Activated naive CD8-positive, alpha-beta T cell treated with anti-CD3 and anti-CD28 coated beads for 36 hours (primary cell): ENCODE measurements around the gene DPEP1. TPM values are rescaled to one million over a fixed set of nuclear protein-coding genes. Genes with fewer than 3 reads are reported as not detected.

Experiments used
- DNase-seq: peaks from one replicate; pipeline ENCODE4 v3.0.0; 2021
- H3K27ac Mint-ChIP-seq: one replicate; pipeline ENCODE4 v1.8.0; 2022; ENCODE audit warnings: mild to moderate bottlenecking, moderate library complexity, mixed read lengths
- H3K27me3 Mint-ChIP-seq: one replicate; pipeline ENCODE4 v1.8.0; 2022; ENCODE audit warnings: mild to moderate bottlenecking, mixed read lengths
- H3K36me3 Mint-ChIP-seq: one replicate; pipeline ENCODE4 v1.8.0; 2021; ENCODE audit warnings: mild to moderate bottlenecking, mixed read lengths
- H3K4me1 Mint-ChIP-seq: one replicate; pipeline ENCODE4 v1.8.0; 2021; ENCODE audit warnings: mixed read lengths
- H3K4me3 Mint-ChIP-seq: one replicate; pipeline ENCODE4 v1.8.0; 2022; ENCODE audit warnings: mild to moderate bottlenecking, moderate library complexity, mixed read lengths
- H3K9me3 Mint-ChIP-seq: one replicate; pipeline ENCODE4 v1.8.0; 2022; ENCODE audit warnings: mixed read lengths
- total RNA-seq, 2 experiments: library from RNA; stranded (reverse); gene quantifications; one replicate each; pipeline ENCODE4 v1.2.3, GENCODE V29; 2021

The DPEP1 gene
- total RNA-seq, 2 experiments from 2014 or later = 0.16 TPM; not detected in 1

DNA sequence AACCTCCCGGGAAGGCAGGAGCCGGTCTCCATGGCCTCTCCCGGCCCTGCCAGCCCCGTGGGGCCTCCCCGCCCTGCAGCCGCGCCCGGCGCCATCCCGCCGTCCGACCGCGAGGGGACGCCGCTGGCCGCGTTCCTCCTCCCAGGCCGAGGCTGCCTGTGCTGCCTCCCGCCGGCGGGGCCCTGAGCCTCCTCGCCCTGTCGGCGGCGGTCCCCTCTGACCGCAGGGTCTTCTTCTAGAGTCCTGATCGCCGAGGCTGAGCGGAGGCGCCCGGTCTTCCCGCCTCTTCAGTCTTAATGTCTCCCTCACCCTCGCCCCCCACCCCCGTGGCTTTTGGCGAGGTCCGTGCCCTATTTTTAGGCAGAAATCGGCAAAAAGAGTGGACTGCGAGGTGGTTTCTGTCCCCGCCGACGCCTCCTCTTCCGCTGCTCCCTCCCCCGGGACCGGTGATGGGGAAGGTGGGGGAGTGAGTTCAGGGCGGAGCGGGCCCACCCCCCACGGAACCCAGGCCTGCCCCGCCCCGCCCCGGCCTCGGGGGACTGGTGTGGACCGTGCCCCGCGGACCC, 38.7 kb upstream of the DPEP1 start:
- peaks cover 33% of the 10 kb centered on the region for H3K27me3 Mint-ChIP-seq
- H3K27ac Mint-ChIP-seq = no peak overlapping the region
- DNase-seq = peak; percentile 81
- peak overlapping the region; percentile 50 for H3K4me3 Mint-ChIP-seq
- no peaks in the 10 kb centered on the region for H3K9me3 Mint-ChIP-seq
- H3K4me1 Mint-ChIP-seq = peaks cover 8% of the 10 kb centered on the region
- no peaks in the 10 kb centered on the region for H3K36me3 Mint-ChIP-seq

DNA sequence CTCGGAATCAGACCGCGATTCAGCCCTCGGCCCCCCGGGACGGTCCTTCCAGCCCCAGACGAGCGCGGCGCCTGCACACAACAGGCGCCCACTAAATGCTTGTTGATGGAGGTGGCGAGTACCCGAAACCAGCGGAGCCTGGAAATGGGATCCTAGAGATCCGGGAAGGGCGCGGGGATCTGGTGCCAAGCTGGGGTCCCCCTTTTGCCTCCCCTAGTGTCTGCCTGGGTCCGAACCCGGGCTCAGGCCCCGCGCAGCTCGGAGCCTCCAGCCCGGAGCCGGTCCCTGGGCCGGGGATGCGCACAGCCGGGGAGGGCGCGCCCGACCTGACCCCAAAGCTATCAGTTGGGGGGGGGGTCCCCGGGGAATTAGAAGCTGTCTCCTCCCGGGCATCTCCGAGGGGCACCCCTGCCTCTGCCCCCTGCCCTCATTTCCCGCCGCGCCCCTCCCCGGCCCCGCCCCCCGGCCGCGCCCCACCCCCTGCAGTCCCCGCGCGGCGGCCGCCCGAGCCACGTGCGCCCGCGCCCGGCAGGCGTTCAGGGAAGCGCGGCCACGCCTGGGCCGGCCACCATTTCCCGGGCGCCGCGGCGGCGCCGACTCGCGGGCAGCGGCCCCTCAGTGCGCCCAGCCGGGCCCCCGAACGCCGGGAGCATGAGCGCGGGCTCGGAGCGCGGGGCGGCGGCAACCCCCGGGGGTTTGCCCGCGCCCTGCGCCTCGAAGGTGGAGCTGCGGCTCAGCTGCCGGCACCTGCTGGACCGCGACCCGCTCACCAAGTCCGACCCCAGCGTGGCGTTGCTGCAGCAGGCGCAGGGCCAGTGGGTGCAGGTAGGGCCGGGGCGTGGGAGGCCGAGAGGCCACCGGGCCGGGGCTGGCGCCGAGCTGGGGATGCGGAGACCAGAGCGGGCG, 37.9 kb upstream of the DPEP1 start, which contains the start of gene CPNE7:
Gene CPNE7 (plus strand): TSS at position 512 of the 906 bp plus-strand sequence. CDS start 140 bp downstream, at position 652.
- H3K36me3 Mint-ChIP-seq = no peaks in the 10 kb centered on the region
- peak within 1 kb of the TSS; percentile 50 for H3K4me3 Mint-ChIP-seq
- peaks cover 33% of the 10 kb centered on the region for H3K27me3 Mint-ChIP-seq
- no peak within 1 kb of the TSS for H3K27ac Mint-ChIP-seq
- H3K9me3 Mint-ChIP-seq = no peaks in the 10 kb centered on the region
- peak; percentile 25 for DNase-seq
- H3K4me1 Mint-ChIP-seq = peaks cover 8% of the 10 kb centered on the region

DNA sequence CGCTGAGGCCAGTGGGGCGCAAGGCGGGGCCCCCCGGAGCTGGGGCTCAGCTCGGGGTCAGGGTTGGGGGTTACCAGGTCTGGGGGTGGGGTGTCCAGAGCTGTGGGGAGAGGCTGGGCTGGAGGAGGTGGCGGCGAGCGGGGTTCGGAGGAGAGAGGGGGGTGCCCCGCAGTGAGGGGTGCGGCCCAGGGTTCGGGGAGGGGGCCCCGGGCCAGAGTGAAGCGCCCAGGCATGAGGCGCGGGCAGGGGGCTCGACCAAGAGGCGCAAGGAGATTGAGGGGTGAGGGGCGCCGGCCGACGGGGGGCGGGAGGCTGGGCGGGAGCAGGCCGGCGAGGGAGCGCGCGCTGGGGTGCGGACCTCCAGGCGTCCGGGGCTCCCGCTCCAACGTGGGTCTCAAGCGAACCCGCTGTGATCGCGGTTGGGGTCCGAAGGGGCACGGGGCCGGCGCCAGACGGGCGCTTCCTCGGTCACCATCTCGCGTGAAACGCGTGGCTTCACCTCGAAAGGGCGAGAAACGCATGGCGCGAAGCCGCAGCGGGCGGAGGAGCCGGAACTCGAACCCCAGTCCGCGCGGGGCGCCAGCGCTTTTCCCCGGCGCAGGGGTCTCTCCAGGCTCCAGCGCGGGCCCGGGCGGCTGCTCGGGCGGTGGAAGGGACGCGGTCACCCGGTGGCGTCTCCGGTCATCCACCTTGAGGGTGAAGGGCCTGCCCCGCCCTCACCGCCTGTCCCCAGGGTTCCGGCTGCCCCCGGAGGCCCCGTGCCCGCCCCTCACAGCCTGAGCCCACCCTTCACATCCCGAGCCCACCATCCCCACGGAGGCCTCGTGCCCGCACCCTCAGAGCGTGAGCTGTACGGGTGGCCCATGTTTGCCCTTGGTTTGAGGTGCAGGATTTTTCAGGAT, 37.0 kb upstream of the DPEP1 start:
- Mint-ChIP-seq H3K27ac (no peak overlapping the region), H3K27me3 (peaks cover 33% of the 10 kb centered on the region), H3K4me3 (no peak overlapping the region), H3K36me3 (no peaks in the 10 kb centered on the region), H3K4me1 (peaks cover 8% of the 10 kb centered on the region), H3K9me3 (no peaks in the 10 kb centered on the region)
- DNase-seq = no peak

DNA sequence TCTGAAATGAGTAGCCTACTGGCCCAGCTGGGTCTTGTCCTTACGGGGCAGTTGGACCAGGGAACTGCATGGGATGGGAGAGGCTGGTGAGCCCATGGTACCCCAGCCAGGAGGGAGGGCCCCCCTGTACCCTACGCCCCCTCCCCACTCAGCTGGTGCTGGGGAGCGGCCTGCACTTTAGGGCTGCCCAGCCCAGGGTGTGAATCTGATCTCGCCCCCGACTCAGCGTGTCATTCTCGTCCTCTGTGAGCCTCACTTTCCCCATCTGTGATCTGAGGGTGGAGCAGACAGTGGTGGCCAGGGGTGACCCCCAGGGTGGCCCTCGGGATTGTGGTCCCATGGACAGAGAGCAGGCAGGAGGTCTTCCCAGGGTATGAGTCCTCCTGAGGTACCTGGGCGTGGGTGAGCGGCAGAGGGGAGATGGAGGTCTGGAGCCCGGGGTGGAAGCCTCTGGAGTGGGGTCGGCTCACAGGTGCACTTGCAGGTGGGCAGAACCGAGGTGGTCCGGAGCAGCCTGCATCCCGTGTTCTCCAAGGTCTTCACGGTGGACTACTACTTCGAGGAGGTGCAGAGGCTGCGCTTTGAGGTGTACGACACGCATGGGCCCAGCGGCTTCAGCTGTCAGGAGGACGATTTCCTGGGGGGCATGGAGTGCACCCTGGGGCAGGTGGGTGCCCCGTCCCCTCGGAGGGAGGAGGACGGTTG, 36.2 kb upstream of the DPEP1 start:
- Mint-ChIP-seq H3K27me3 (peaks cover 26% of the 10 kb centered on the region), H3K4me3 (peak overlapping the region; percentile 32), H3K4me1 (peaks cover 3% of the 10 kb centered on the region)

DNA sequence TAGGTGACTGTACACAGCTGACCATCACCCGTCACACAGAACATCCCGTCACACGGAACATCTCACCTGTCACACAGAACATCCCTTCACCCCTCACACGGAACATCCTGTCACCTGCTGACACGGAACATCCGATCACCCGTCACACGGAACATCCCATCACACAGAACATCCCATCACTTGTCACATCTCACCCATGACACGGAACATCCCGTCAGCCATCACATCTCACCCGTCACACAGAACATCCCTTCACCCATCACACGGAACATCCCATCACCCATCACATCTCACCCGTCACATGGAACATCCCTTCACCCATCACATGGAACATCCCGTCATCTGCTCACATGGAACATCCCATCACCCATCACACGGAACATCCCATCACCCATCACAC, 34.1 kb upstream of the DPEP1 start:
- Mint-ChIP-seq H3K4me1 (peaks cover 2% of the 10 kb centered on the region), H3K27me3 (peaks cover 9% of the 10 kb centered on the region), H3K4me3 (no peak overlapping the region), H3K36me3 (no peaks in the 10 kb centered on the region), H3K27ac (no peak overlapping the region), H3K9me3 (no peaks in the 10 kb centered on the region)
- no peak for DNase-seq

More for the DNA sequence above, 36.2 kb upstream of the DPEP1 start:
- no peak for DNase-seq
- Mint-ChIP-seq H3K36me3 (no peaks in the 10 kb centered on the region), H3K9me3 (no peaks in the 10 kb centered on the region), H3K27ac (no peak overlapping the region)

DNA sequence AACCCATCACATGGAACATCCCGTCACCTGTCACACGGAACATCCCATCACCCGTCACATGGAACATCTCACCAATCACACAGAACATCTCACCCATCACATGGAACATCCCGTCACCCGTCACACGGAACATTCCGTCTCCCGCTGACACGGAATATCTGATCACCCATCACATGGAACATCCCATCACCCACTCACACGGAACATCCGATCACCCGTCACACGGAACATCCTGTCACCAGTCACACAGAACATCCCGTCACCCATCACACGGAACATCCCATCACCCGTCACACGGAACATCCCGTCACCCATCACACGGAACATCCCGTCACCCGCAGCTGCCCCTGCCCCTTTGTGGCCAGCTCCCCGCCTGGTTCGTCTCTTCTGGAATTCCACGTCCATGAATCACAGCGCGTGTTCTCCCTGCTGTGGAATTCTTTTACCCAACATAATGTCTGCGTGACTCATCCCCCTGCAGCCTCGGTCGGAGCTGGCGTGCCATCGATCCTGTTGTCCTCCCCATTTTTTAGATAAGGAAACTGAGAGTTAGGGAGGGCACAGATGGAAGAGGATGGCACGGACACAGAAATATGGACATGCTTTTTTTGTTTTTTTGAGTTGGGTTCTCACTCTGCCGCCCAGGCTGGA, 32.3 kb upstream of the DPEP1 start:
- Mint-ChIP-seq H3K4me1 (peaks cover 2% of the 10 kb centered on the region), H3K27me3 (peaks cover 9% of the 10 kb centered on the region), H3K9me3 (no peaks in the 10 kb centered on the region), H3K4me3 (no peak overlapping the region), H3K27ac (no peak overlapping the region), H3K36me3 (no peaks in the 10 kb centered on the region)
- no peak for DNase-seq

DNA sequence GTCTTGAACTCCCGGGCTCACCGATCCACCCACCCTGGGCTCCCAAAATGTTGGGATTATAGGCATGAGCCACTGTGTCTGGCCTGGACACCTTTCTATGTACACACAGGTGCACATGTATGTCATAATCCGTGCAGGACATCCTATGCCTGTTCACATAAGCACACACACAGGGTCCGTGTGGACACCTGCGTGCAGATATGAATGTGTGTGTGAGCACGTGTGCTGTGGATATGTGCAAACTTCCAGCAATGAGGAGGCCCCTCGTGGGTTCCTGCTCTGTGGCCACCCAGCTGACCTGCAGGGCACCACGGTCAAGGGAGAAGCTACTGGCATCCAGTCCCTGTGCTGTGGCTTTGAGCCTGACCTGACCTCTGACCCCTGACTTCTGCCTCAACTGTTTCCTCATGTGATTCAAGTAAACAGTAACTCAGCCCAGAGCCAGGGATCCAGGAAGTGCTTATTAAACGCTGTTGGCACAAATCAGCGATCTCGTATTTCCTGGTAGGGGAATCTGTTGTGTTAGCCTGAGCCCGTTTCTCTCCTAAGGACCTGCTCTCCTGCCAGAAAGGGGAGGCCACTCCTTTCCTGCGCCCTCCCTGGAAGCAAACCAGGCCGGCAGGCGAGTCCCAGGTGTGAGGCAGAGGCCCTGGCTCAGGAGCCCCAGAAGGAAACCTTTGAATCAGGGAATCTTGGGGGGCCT, 31.4 kb upstream of the DPEP1 start:
- H3K9me3 Mint-ChIP-seq = no peaks in the 10 kb centered on the region
- peaks cover 9% of the 10 kb centered on the region for H3K27me3 Mint-ChIP-seq
- DNase-seq = no peak
- H3K27ac Mint-ChIP-seq = no peak overlapping the region
- no peaks in the 10 kb centered on the region for H3K36me3 Mint-ChIP-seq
- peaks cover 2% of the 10 kb centered on the region for H3K4me1 Mint-ChIP-seq
- no peak overlapping the region for H3K4me3 Mint-ChIP-seq

DNA sequence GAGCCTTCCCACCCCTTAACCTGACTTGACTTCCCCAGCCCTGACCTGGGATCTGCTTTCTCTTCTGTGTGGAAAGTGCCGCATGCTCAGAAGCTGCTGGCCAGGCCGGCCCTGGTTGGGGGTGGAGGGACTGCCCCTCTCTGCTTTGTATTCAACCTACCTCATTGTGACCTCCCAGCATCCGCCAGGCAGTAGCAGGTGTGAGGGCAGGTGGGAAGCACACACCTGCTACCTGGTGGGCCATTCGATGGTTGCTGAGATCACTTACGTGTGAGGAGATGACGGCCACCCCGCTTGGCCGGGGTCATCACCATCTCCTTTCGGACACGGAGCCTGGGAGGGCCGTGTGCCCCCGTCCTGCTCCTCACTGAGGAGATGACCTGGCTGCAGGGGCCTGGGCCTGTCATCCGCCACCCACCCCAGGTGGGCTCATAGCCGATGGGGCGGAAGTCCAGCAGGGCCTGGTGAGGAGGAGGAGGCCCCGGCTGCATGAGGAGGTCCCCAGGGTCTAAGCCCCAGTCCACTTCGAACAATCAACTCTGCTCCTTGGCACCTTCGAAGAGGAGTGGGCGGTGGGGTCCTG, 30.7 kb upstream of the DPEP1 start:
- no peaks in the 10 kb centered on the region for H3K9me3 Mint-ChIP-seq
- H3K27me3 Mint-ChIP-seq = peaks cover 4% of the 10 kb centered on the region
- no peaks in the 10 kb centered on the region for H3K4me1 Mint-ChIP-seq
- H3K4me3 Mint-ChIP-seq = no peak overlapping the region
- no peak for DNase-seq
- H3K27ac Mint-ChIP-seq = no peak overlapping the region
- H3K36me3 Mint-ChIP-seq = no peaks in the 10 kb centered on the region

DNA sequence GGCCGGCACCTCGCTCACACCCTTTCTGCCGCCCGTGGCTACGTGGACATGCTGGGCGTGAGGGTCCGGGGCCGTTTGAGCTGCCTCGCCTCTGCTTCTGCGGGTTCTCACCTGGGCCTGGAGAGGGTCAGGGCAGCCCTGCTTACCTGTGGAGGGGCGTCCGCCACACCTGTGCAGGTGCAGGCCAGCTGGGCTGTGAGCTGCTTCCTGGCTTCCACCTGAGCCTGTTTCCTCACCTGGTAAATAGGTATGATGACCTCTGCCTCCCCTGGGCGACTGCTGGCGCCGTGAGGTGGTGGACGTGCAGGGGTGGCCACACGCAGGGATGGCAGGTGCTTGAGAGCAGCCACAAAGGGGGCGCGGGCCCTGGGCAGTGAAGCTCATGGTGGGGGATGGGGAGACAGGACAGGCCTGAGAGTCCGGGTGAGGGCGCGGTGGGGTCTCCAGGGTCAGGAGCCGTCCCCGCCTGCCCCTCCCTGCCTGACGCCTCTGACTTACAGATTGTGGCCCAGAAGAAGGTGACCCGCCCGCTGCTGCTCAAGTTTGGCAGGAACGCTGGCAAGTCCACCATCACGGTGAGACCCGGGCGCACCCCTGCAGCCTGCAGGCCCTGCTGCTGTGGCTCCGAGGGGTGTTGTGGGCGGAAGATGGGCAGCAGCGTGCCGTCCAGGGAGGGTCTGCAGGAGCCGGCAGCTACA, 30.1 kb upstream of the DPEP1 start:
- Mint-ChIP-seq H3K4me1 (no peaks in the 10 kb centered on the region), H3K27me3 (peaks cover 1% of the 10 kb centered on the region), H3K36me3 (no peaks in the 10 kb centered on the region), H3K9me3 (no peaks in the 10 kb centered on the region), H3K4me3 (no peak overlapping the region), H3K27ac (no peak overlapping the region)
- DNase-seq = no peak

DNA sequence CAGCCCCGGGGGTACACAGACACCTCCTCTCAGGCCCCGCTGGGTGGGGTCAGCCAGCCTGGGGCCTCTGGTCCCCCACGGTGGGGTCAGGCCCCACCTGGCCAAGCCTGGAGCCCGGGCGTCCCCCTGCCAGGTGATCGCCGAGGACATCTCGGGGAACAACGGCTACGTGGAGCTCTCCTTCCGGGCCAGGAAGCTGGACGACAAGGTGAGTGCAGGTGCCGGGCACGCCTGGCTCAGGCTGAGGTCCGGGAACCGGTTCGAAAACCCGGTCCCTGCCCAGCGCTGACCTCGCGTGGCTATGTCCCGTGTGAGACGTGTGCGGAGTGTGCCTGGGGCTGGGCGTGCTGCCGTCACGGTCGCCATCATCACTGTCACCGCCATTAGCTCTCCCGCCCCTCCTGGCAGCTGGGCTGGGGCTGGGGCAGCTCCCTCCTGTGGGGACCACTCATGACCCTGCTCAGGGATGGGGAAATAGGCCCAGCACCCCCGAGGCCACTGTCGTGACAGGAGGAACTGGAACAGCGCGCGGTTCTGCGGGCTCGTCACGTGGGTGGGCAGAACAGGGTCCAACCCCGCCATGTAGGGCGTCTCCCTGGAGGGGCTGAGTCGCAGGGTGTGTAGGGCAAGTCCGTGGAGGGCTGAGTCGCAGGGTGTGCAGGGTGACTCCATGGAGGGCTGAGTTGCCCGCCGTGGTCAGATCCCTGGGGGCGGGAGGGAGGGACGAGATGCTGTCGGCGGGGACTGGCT, 29.4 kb upstream of the DPEP1 start:
- Mint-ChIP-seq H3K9me3 (no peaks in the 10 kb centered on the region), H3K4me3 (no peak overlapping the region), H3K36me3 (no peaks in the 10 kb centered on the region), H3K27ac (no peak overlapping the region), H3K4me1 (no peaks in the 10 kb centered on the region), H3K27me3 (no peaks in the 10 kb centered on the region)
- DNase-seq = no peak

DNA sequence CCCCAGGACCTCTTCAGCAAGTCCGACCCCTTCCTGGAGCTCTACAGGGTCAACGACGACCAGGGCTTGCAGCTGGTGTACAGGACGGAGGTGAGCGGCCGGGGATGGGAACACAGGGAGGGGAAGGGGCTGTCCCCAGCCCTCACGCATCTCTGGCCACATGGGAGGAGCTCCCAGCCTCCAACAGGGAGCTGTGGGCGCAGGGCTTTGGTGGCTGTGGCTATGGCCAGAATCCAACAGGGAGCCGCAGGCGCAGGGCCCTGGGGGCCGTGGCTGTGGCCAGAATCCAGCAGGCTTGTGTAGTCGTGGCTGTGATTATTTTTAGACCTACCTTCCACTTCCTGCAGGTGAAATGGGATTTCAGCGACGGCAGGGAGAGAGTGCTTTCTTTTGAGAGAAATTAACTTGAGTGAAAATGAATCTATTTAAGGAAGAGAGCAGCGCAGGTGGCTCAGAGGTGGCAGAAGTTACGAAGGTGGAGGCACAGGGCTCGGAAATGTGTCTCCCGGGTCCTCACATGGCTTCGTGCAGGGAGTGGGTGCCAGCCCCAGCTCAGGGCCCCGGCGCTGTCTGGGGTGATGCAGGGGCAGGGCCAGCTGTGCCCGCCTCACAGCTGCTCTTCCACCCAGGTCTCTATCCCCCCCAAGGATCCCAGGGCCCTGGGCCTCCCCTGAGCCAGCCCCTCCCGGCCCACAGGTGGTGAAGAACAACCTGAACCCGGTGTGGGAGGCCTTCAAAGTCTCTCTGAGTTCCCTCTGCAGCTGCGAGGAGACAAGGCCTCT, 28.5 kb upstream of the DPEP1 start:
- H3K4me1 Mint-ChIP-seq = no peaks in the 10 kb centered on the region
- no peaks in the 10 kb centered on the region for H3K9me3 Mint-ChIP-seq
- DNase-seq = no peak
- no peaks in the 10 kb centered on the region for H3K27me3 Mint-ChIP-seq
- no peaks in the 10 kb centered on the region for H3K36me3 Mint-ChIP-seq
- no peak overlapping the region for H3K27ac Mint-ChIP-seq
- no peak overlapping the region for H3K4me3 Mint-ChIP-seq

DNA sequence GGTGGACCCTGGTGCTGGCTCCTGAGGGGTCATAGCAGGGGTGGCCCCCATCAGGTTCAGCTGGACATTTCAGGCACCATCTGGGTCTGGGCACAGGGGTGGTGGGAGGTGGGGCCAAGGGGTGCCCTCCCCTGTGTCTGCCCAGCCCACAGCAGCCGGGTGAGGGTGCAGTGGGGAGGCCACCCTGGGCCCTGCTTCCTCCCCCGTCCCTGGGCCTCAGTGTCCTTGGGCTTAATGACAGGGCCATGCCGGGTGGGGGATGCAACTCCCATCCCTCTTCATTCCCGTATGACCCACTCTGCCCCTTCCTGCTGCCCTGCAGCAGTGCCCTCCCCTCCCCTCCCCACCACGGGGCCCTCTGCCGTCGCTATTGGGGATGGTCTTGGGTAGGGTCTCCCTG, 27.2 kb upstream of the DPEP1 start:
- no peak for DNase-seq
- Mint-ChIP-seq H3K27ac (no peak overlapping the region), H3K27me3 (no peaks in the 10 kb centered on the region), H3K36me3 (no peaks in the 10 kb centered on the region), H3K4me3 (no peak overlapping the region), H3K4me1 (no peaks in the 10 kb centered on the region), H3K9me3 (no peaks in the 10 kb centered on the region)
